ENCODE data around the gene KCND3. TPM values are rescaled to one million over a fixed set of nuclear protein-coding genes. Genes with fewer than 3 reads are reported as not detected.

The KCND3 gene
- polyA plus RNA-seq, 1 donor from 2014 or later = 7.8 TPM

DNA sequence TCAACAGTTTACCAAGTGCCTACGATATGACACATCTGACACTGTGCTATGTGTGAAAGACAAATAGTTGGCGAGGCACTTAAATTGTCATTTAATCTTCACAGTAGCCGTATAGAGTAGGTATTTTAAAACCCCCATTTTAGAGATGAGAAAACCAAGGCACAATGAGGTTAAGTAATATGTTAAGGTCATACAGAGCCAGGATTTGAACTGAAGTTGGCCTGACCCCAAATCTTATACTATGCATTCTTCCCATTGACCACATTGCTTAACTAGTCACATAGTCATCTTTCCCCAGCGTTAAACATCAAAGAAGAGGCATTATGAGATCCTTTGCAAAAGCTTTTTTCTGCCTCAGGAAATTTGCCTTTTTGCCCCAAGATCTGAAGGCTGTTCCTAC is 254.1 kb downstream of the KCND3 start:
- no peaks in the 10 kb centered on the region for H3K79me2 ChIP-seq (replicated peaks; ENCODE audit: insufficient read depth, low read length)
- H3F3A ChIP-seq (ENCODE audit: insufficient read depth, low read length, poor library complexity, severe bottlenecking) = no peaks in the 10 kb centered on the region
- no peaks in the 10 kb centered on the region for H3K9me2 ChIP-seq (ENCODE audit: insufficient read depth, low read length)
- no peak overlapping the region for H3K4me2 ChIP-seq (ENCODE audit: low read length)
- no peaks in the 10 kb centered on the region for H3K36me3 ChIP-seq (ENCODE audit: insufficient read depth, low read length)
- no peak overlapping the region for H3K9ac ChIP-seq (ENCODE audit: low read length)
- no peaks in the 10 kb centered on the region for H3K9me3 ChIP-seq (ENCODE audit: low read length)
- H4K20me1 ChIP-seq (ENCODE audit: insufficient read depth) = no peaks in the 10 kb centered on the region
- TF ChIP-seq, protein P1, sequence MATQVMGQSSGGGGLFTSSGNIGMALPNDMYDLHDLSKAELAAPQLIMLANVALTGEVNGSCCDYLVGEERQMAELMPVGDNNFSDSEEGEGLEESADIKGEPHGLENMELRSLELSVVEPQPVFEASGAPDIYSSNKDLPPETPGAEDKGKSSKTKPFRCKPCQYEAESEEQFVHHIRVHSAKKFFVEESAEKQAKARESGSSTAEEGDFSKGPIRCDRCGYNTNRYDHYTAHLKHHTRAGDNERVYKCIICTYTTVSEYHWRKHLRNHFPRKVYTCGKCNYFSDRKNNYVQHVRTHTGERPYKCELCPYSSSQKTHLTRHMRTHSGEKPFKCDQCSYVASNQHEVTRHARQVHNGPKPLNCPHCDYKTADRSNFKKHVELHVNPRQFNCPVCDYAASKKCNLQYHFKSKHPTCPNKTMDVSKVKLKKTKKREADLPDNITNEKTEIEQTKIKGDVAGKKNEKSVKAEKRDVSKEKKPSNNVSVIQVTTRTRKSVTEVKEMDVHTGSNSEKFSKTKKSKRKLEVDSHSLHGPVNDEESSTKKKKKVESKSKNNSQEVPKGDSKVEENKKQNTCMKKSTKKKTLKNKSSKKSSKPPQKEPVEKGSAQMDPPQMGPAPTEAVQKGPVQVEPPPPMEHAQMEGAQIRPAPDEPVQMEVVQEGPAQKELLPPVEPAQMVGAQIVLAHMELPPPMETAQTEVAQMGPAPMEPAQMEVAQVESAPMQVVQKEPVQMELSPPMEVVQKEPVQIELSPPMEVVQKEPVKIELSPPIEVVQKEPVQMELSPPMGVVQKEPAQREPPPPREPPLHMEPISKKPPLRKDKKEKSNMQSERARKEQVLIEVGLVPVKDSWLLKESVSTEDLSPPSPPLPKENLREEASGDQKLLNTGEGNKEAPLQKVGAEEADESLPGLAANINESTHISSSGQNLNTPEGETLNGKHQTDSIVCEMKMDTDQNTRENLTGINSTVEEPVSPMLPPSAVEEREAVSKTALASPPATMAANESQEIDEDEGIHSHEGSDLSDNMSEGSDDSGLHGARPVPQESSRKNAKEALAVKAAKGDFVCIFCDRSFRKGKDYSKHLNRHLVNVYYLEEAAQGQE (IDR thresholded peaks at IDR 0.05; ENCODE audit: borderline replicate concordance) = no peak
- TF ChIP-seq SMC3 (conservative IDR thresholded peaks at IDR 0.05; ENCODE audit: poor library complexity) (no peak), TAF1 (IDR thresholded peaks at IDR 0.05; ENCODE audit: low read depth) (no peak), EZH2 (IDR thresholded peaks at IDR 0.05; ENCODE audit: borderline replicate concordance, insufficient read depth, low read length, poor library complexity, severe bottlenecking) (no peak), EP300 (conservative IDR thresholded peaks at IDR 0.05; ENCODE audit: poor library complexity, severe bottlenecking) (no peak), MXI1 (conservative IDR thresholded peaks at IDR 0.05; ENCODE audit: poor library complexity, severe bottlenecking) (no peak), POLR2AphosphoS5 (IDR thresholded peaks at IDR 0.05) (no peak), RAD21 (conservative IDR thresholded peaks at IDR 0.05) (no peak)
- TF ChIP-seq, protein P2, sequence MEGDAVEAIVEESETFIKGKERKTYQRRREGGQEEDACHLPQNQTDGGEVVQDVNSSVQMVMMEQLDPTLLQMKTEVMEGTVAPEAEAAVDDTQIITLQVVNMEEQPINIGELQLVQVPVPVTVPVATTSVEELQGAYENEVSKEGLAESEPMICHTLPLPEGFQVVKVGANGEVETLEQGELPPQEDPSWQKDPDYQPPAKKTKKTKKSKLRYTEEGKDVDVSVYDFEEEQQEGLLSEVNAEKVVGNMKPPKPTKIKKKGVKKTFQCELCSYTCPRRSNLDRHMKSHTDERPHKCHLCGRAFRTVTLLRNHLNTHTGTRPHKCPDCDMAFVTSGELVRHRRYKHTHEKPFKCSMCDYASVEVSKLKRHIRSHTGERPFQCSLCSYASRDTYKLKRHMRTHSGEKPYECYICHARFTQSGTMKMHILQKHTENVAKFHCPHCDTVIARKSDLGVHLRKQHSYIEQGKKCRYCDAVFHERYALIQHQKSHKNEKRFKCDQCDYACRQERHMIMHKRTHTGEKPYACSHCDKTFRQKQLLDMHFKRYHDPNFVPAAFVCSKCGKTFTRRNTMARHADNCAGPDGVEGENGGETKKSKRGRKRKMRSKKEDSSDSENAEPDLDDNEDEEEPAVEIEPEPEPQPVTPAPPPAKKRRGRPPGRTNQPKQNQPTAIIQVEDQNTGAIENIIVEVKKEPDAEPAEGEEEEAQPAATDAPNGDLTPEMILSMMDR (IDR thresholded peaks at IDR 0.05; ENCODE audit: poor library complexity, severe bottlenecking) = no peak
- H3K4me3 ChIP-seq (ENCODE audit: low read length) = no peak overlapping the region
- H2AFZ ChIP-seq (ENCODE audit: low read depth, low read length) = no peak overlapping the region
- H3K27me3 ChIP-seq (ENCODE audit: insufficient read depth, low read depth, low read length) = peaks cover 3% of the 10 kb centered on the region
- no peak overlapping the region for H3K27ac ChIP-seq (ENCODE audit: low read length)

DNA sequence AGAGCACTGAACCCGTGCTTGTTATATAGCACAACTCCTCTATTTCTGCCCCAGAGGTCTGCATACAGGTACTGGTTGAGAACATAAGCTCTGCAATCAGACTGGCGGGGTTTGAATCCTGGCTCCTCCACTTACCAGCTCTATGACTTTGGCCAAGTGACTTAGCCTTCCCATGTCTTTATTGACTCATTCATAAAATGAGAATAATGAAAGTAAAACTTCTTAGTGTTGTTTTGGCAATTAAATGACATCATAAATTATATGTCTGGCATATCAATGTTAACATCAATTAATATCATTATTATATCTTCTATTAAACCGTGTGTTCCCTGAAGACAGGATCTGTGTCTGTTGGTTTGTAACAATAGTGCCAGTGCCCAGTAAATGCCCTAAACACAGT is 254.6 kb downstream of the KCND3 start:
- Histone ChIP-seq H3F3A (ENCODE audit: insufficient read depth, low read length, poor library complexity, severe bottlenecking) (no peaks in the 10 kb centered on the region), H3K27me3 (ENCODE audit: insufficient read depth, low read depth, low read length) (peaks cover 3% of the 10 kb centered on the region), H3K27ac (ENCODE audit: low read length) (no peak overlapping the region), H3K9me2 (ENCODE audit: insufficient read depth, low read length) (no peaks in the 10 kb centered on the region), H3K79me2 (replicated peaks; ENCODE audit: insufficient read depth, low read length) (no peaks in the 10 kb centered on the region), H3K36me3 (ENCODE audit: insufficient read depth, low read length) (no peaks in the 10 kb centered on the region), H3K4me2 (ENCODE audit: low read length) (no peak overlapping the region), H3K4me3 (ENCODE audit: low read length) (no peak overlapping the region), H4K20me1 (ENCODE audit: insufficient read depth) (no peaks in the 10 kb centered on the region), H3K9me3 (ENCODE audit: low read length) (no peaks in the 10 kb centered on the region), H2AFZ (ENCODE audit: low read depth, low read length) (no peak overlapping the region), H3K9ac (ENCODE audit: low read length) (no peak overlapping the region)
- TF ChIP-seq MXI1 (conservative IDR thresholded peaks at IDR 0.05; ENCODE audit: poor library complexity, severe bottlenecking) (no peak), EZH2 (IDR thresholded peaks at IDR 0.05; ENCODE audit: borderline replicate concordance, insufficient read depth, low read length, poor library complexity, severe bottlenecking) (no peak), EP300 (conservative IDR thresholded peaks at IDR 0.05; ENCODE audit: poor library complexity, severe bottlenecking) (no peak), POLR2AphosphoS5 (IDR thresholded peaks at IDR 0.05) (no peak), RAD21 (conservative IDR thresholded peaks at IDR 0.05) (no peak), TAF1 (IDR thresholded peaks at IDR 0.05; ENCODE audit: low read depth) (no peak), SMC3 (conservative IDR thresholded peaks at IDR 0.05; ENCODE audit: poor library complexity) (no peak)
- TF ChIP-seq, protein P2 (IDR thresholded peaks at IDR 0.05; ENCODE audit: poor library complexity, severe bottlenecking) = no peak
- TF ChIP-seq, protein P1 (IDR thresholded peaks at IDR 0.05; ENCODE audit: borderline replicate concordance) = no peak
